ENCODE measurements around the gene CD247. TPM values are rescaled to one million over a fixed set of nuclear protein-coding genes. Genes with fewer than 3 reads are reported as not detected.
A peak's percentile ranks its signal among the peaks of the same experiment; 100 is the strongest.

The CD247 gene
- total and polyA plus RNA-seq, 10 donors, result 15.8 to 67.1 (median 33.1) TPM

DNA sequence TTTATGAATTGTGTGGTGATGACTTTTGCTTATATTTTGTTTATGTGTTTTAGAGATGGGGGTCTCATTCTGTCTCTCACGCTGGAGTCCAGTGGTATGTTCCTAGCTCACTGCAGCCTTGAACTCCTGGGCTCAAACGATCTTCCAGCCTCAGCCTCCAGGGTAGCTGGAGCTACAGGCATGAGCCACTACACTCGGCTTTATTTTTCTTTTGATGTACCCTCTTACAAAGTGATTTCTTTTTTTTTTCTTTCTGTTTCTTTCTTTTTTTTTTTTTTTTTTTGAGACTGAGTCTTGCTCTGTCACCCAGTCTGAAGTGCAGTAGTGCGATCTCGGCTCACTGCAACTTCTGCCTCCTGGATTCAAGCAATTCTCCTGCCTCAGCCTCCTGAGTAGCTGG lies 46.8 kb downstream of the CD247 start:
- Histone ChIP-seq H3K4me3 (no peak overlapping the region), H3K27ac (no peak overlapping the region), H3K36me3 (no peaks in the 10 kb centered on the region), H3K4me1 (peaks cover 0 to 51% (median 4%) of the 10 kb centered on the region in 6 donors), H3K9me3 (no peaks in the 10 kb centered on the region), H3K27me3 (replicated peaks in 1 of 7) (no peaks in the 10 kb centered on the region)
- DNase-seq, result no peak
- 76 to 92% (median 86%) methylated on average over 5 of the region's 5 CpGs for WGBS, 5 donors
- TF ChIP-seq POLR2A (IDR thresholded peaks at IDR 0.05), result no peak
- no peak for TF ChIP-seq POLR2AphosphoS5 (IDR thresholded peaks at IDR 0.05)
- no peak for TF ChIP-seq CTCF (IDR thresholded peaks at IDR 0.05 in 8 of 11, conservative IDR thresholded peaks at IDR 0.05 in 3 of 11)
- intact Hi-C loops (cut with DNase I; ENCODE audit: low total_unique reads), result no loop called here

DNA sequence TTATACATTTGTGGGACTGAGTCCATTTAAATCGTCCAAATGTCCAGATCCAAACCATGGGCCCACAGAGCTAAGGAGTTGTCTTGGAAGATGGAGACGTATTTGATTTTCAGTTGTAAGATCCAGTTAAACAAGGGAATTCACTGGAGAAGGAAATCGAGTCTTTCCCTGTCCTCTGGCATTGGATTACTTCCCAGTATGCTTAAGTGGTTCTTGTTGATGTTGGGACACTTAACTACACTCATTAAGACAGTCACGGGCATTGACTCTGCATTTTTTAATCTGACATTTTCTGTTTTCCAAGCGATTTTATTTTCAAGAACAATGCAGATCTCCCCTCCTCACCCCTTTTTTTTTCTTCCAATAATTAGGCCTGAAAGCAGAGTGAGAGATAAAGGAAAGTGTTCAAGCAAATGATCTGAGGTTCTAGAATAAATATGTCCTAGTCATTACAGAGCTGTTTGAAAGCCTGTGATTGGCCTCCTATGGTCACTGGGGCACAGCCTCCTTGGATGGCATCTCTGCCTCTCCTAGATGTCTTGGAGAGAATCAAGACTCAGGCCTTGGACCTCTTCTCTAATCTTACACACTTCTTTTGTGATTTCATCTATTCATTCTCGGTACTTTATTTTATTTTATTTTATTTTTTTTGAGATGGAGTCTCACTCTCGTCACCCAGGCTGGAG lies 48.9 kb downstream of the CD247 start:
- intact Hi-C loops (cut with DNase I; ENCODE audit: low total_unique reads), result no loop called here
- Histone ChIP-seq H3K9me3 (no peaks in the 10 kb centered on the region), H3K4me3 (no peak overlapping the region), H3K27ac (peak overlapping the region in 1 of 8 donors; percentile 6), H3K4me1 (peaks cover 0 to 50% (median 8%) of the 10 kb centered on the region in 6 donors), H3K27me3 (replicated peaks in 1 of 7) (no peaks in the 10 kb centered on the region), H3K36me3 (no peaks in the 10 kb centered on the region)
- TF ChIP-seq CTCF (IDR thresholded peaks at IDR 0.05 in 8 of 11, conservative IDR thresholded peaks at IDR 0.05 in 3 of 11) (no peak), POLR2AphosphoS5 (IDR thresholded peaks at IDR 0.05) (no peak), POLR2A (IDR thresholded peaks at IDR 0.05) (no peak)
- DNase-seq, result no peak
- WGBS, 5 donors, result 66 to 87% (median 80%) methylated on average over 7 of the region's 7 CpGs

DNA sequence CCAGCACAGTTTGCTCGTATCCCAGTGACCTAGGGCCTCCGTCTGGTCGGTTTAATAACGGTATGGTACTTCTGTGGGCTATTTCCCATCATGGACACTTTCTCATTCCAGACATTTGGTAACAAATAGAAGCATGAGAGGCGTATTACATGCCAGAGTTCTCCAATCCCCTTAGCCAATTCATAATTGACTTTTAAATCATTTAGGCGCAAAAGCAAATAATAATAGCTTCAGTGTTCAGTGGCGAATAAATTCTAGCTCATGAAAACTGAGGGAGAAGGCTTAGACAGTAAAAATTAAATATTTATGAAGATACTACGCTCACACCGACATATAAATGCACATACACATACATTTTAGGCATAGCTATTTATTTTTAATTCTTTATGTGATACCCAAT lies 50.6 kb downstream of the CD247 start:
- no peak for DNase-seq
- Histone ChIP-seq H3K27ac (peak overlapping the region in 1 of 8 donors; percentile 14), H3K27me3 (replicated peaks in 1 of 7) (no peaks in the 10 kb centered on the region), H3K36me3 (no peaks in the 10 kb centered on the region), H3K4me1 (peaks cover 0 to 46% (median 6%) of the 10 kb centered on the region in 6 donors), H3K4me3 (no peak overlapping the region), H3K9me3 (no peaks in the 10 kb centered on the region)
- intact Hi-C loops (cut with DNase I; ENCODE audit: low total_unique reads), result no loop called here
- TF ChIP-seq CTCF (IDR thresholded peaks at IDR 0.05 in 8 of 11, conservative IDR thresholded peaks at IDR 0.05 in 3 of 11), result no peak
- no peak for TF ChIP-seq POLR2A (IDR thresholded peaks at IDR 0.05)
- no peak for TF ChIP-seq POLR2AphosphoS5 (IDR thresholded peaks at IDR 0.05)
- WGBS, 5 donors, result 79 to 90% (median 87%) methylated on average over 9 of the region's 9 CpGs

DNA sequence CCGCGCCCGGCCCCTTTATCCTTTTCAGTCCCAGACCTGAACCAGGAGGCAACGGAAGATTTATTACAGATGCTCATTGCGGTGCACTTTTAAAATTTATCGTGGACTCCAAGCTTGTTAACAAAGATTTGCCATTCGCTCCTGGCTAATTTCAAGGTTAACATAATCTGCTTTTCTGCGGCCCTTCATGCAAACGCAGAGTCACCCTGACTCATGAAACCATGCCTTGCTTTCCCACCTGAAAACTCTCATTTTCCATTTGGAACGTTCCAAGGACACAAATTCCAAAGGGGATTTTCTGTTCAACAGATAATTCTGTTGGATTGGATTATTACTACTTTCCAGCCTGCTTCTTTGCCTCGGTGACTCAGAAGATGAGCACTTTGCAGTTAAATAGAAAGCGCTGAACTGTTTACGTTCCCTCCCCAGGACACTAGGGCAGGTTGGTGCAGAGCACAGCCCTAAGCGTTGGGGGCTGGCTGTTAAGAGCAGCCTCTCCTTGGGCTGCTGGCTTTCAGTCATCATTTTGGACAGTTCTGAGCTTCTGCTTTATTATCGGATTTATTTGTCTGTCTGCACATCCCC lies 51.1 kb downstream of the CD247 start:
- DNase-seq, result no peak
- Histone ChIP-seq H3K4me3 (no peak overlapping the region), H3K4me1 (peaks cover 0 to 41% (median 6%) of the 10 kb centered on the region in 6 donors), H3K27me3 (replicated peaks in 1 of 7) (no peaks in the 10 kb centered on the region), H3K27ac (peak overlapping the region in 1 of 8 donors; percentile 14), H3K9me3 (no peaks in the 10 kb centered on the region), H3K36me3 (no peaks in the 10 kb centered on the region)
- TF ChIP-seq CTCF (IDR thresholded peaks at IDR 0.05 in 8 of 11, conservative IDR thresholded peaks at IDR 0.05 in 3 of 11), result no peak
- 89 to 97% (median 92%) methylated on average over 15 of the region's 15 CpGs for WGBS, 5 donors
- intact Hi-C loops (cut with DNase I; ENCODE audit: low total_unique reads), result no loop called here
